PC-9 (cell line): ENCODE measurements around the gene HYAL1. TPM values are rescaled to one million over a fixed set of nuclear protein-coding genes. Genes with fewer than 3 reads are reported as not detected.

Source experiments
- BruUV-seq: library from RNA; stranded (reverse); fragments of 400-500 nt; replicated peaks from 2 replicates; lab custom pipeline; 2021; lab: Mats Ljungman, UMichigan
- CTCF ChIA-PET: fragments of 300-600 bp; sonication (Branson Sonifier 250); formaldehyde crosslinking; loops from one replicate; lab custom pipeline; 2022; ENCODE audit warnings: antibody characterized with exemption; lab: Charles Lee
- POLR2A ChIA-PET: fragments of 300-600 bp; sonication (Branson Sonifier 250); formaldehyde crosslinking; loops from one replicate; lab custom pipeline; 2022; ENCODE audit warnings: antibody characterized with exemption; ENCODE audit not compliant: unreplicated experiment; lab: Charles Lee
- DNase-seq, 2 experiments: peaks; one replicate each; pipeline versions ENCODE4 v3.0.0 to v3.0.0-alpha.2; 2015 to 2022; ENCODE audit warnings: mixed read lengths in 1 of 2
- H2AFZ ChIP-seq: fragments of 200-600 bp; sonication (generic); 2 replicates; pipeline ENCODE4 v1.8.1; 2017; ENCODE audit warnings: antibody characterized with exemption
- H3F3A ChIP-seq: fragments of 200-600 bp; sonication (generic); 2 replicates; pipeline ENCODE4 v1.8.1; 2017; ENCODE audit warnings: antibody characterized with exemption, mild to moderate bottlenecking, low read depth; ENCODE audit not compliant: insufficient read depth
- H3K27ac ChIP-seq: fragments of 200-600 bp; sonication (generic); 2 replicates; pipeline ENCODE4 v1.6.1; 2016; ENCODE audit warnings: mixed run types
- H3K27me3 ChIP-seq: fragments of 200-600 bp; sonication (generic); 2 replicates; pipeline ENCODE4 v1.6.1; 2016; ENCODE audit warnings: low read depth, mixed run types; ENCODE audit not compliant: insufficient read depth
- H3K36me3 ChIP-seq: fragments of 200-600 bp; sonication (generic); 2 replicates; pipeline ENCODE4 v1.6.1; 2016; ENCODE audit warnings: low read depth, mixed run types
- H3K4me1 ChIP-seq: fragments of 200-600 bp; sonication (generic); replicated peaks from 2 replicates; pipeline ENCODE4 v1.6.1; 2016; ENCODE audit warnings: mixed run types; ENCODE audit not compliant: insufficient read depth
- H3K4me2 ChIP-seq: fragments of 200-600 bp; sonication (generic); 2 replicates; pipeline ENCODE4 v1.6.1; 2017; ENCODE audit warnings: mixed run types
- H3K4me3 ChIP-seq: fragments of 200-600 bp; sonication (generic); 2 replicates; pipeline ENCODE4 v1.6.1; 2016; ENCODE audit warnings: mixed run types
- H3K79me2 ChIP-seq: fragments of 200-600 bp; sonication (generic); 2 replicates; pipeline ENCODE4 v1.6.1; 2017; ENCODE audit warnings: low read depth, mixed run types
- H3K9me2 ChIP-seq: fragments of 200-600 bp; sonication (generic); 2 replicates; pipeline ENCODE4 v1.8.1; 2017; ENCODE audit warnings: mild to moderate bottlenecking; ENCODE audit not compliant: insufficient read depth
- H3K9me3 ChIP-seq: fragments of 200-600 bp; sonication (generic); 2 replicates; pipeline ENCODE4 v1.8.1; 2016; ENCODE audit warnings: low read depth; ENCODE audit not compliant: insufficient read depth
- H4K20me1 ChIP-seq: fragments of 200-600 bp; sonication (generic); 2 replicates; pipeline ENCODE4 v1.8.1; 2017; ENCODE audit not compliant: insufficient read depth
- CTCF ChIP-seq: fragments of 200-600 bp; sonication (generic); conservative IDR thresholded peaks from 2 replicates; pipeline ENCODE4 v1.6.1; 2017; ENCODE audit warnings: mixed run types, antibody characterized with exemption, mild to moderate bottlenecking, moderate library complexity
- EZH2 ChIP-seq: fragments of 200-600 bp; sonication (generic); IDR thresholded peaks from 2 replicates; pipeline ENCODE4 v1.8.0; 2017; ENCODE audit warnings: antibody characterized with exemption, low read depth
- intact Hi-C: fragments of 100-400 bp; cut with micrococcal nuclease; formaldehyde crosslinking; loops from one replicate; pipeline ENCODE4 v1.10.0; 2022; ENCODE audit not compliant: unreplicated experiment
- total RNA-seq: library from RNA; stranded (reverse); gene quantifications from 2 replicates; pipeline ENCODE4 v1.2.3, GENCODE V29; 2021

HYAL1 gene
- total RNA-seq, 1 experiment from 2014 or later, result 1.9 TPM

DNA sequence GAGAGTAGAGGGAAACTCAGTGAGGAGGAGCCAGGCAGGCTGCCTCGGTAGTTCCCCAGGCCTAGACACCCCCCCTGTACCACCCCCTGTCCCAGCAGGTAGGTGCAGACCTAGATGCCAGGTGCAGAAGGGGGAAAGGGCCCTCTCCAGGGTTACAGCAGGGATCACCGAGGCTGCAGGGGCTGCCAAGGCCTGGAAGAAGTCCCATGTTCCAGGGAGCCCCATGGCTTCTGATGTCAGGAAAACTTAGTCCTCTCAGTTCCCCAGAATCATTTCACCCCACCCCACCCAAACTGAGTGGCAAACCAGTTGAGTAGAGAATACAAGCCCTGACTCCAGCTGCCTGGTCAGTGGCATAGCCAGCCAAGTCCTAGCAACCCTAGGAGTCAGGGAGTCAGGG is 41.9 kb downstream of the HYAL1 start:
- H2AFZ ChIP-seq, result no peak overlapping the region
- no peaks in the 10 kb centered on the region for H4K20me1 ChIP-seq
- no peaks in the 10 kb centered on the region for H3K79me2 ChIP-seq
- H3K4me2 ChIP-seq, result no peak overlapping the region
- TF ChIP-seq CTCF, result no peak
- TF ChIP-seq EZH2, result no peak
- H3K4me3 ChIP-seq, result no peak overlapping the region
- POLR2A ChIA-PET, result no interaction called here
- no peaks in the 10 kb centered on the region for H3K27me3 ChIP-seq
- peaks cover 31% of the 10 kb centered on the region for H3K4me1 ChIP-seq
- H3F3A ChIP-seq, result peaks cover 23% of the 10 kb centered on the region; the same call in 1 of the 2 replicates
- H3K27ac ChIP-seq, result no peak overlapping the region
- CTCF ChIA-PET, result no interaction called here
- H3K9me3 ChIP-seq, result no peaks in the 10 kb centered on the region
- intact Hi-C loops, result loop anchor here (5.0 kb wide), 1 partner anchor 291 kb away; no protein-coding TSS in a partner anchor
- BruUV-seq, result no TSS peak
- H3K9me2 ChIP-seq, result no peaks in the 10 kb centered on the region
- no peak for DNase-seq
- H3K36me3 ChIP-seq, result no peaks in the 10 kb centered on the region

DNA sequence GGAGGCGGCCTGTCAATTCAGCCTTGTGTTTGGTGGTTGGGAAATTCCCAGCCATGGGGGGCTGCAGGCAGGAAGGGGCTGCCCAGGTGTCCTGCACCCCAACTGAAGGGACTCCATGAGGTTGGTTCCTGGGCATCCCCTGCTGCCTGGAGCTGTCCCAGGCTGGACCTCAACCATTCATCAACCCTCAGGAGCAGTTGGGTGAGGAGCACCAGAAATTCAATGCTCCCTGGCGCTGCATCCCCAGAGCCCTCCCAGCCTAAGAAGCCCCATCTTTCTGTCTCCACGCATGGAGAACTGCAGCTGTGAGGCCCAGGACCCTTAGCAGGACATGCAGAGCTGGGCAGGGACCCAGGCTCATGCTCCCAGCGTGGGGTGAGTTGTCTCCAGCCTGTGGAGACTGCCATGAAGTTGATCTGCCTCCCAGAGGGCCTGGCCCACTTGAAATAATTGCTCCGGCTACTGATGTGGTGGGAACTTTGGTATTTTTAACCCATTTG is 42.4 kb downstream of the HYAL1 start:
- POLR2A ChIA-PET, result no interaction called here
- peak overlapping the region; percentile 65 for H3K4me2 ChIP-seq
- intact Hi-C loops, result loop anchor here (1.0 to 5.0 kb wide), 4 partner anchors 8 to 291 kb away; partner anchors contain the start of gene SEMA3B

More for the DNA sequence above, 42.4 kb downstream of the HYAL1 start:
- Histone ChIP-seq H3K36me3 (no peaks in the 10 kb centered on the region), H3K9me2 (no peaks in the 10 kb centered on the region), H3K4me1 (peaks cover 26% of the 10 kb centered on the region), H3K79me2 (no peaks in the 10 kb centered on the region), H3K27ac (no peak overlapping the region), H3K4me3 (peak overlapping the region; percentile 60; the same call in 1 of the 2 replicates), H4K20me1 (no peaks in the 10 kb centered on the region), H2AFZ (no peak overlapping the region), H3K27me3 (no peaks in the 10 kb centered on the region), H3K9me3 (no peaks in the 10 kb centered on the region), H3F3A (peaks cover 22% of the 10 kb centered on the region; the same call in 1 of the 2 replicates)
- no peak for DNase-seq
- TF ChIP-seq EZH2, result no peak
- no peak for TF ChIP-seq CTCF
- TSS peak; percentile 14 for BruUV-seq
- CTCF ChIA-PET, result no interaction called here
